ENCODE results near the gene ADAMTS13.

DNA sequence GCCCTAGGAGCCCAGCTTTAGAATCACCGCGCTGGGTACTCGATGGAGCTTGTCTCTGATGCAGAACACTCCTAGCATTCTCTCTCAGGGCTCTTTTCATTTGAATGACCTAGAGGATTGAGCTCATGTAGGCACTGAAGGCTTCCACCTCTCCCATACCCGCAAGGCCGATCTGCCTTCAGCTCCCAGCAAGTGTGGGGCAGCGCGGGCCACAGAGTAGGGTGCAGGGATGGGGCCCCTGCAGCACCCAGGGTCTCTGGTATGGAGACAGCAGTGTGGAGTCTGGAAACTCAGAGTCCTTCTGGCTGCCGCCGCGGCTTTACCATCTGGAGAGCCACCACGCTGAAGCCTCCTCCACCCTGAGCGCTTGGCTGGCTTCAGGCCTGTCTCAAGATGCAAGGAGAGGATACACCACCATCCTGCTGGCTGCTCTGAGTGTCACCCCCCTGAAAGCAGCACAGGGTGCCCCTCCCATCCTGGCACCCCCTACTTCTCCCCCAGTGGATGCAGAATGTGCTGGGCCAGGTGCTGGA lies 33.1 kb upstream of the ADAMTS13 start:
- TF ChIP-seq, protein P1, sequence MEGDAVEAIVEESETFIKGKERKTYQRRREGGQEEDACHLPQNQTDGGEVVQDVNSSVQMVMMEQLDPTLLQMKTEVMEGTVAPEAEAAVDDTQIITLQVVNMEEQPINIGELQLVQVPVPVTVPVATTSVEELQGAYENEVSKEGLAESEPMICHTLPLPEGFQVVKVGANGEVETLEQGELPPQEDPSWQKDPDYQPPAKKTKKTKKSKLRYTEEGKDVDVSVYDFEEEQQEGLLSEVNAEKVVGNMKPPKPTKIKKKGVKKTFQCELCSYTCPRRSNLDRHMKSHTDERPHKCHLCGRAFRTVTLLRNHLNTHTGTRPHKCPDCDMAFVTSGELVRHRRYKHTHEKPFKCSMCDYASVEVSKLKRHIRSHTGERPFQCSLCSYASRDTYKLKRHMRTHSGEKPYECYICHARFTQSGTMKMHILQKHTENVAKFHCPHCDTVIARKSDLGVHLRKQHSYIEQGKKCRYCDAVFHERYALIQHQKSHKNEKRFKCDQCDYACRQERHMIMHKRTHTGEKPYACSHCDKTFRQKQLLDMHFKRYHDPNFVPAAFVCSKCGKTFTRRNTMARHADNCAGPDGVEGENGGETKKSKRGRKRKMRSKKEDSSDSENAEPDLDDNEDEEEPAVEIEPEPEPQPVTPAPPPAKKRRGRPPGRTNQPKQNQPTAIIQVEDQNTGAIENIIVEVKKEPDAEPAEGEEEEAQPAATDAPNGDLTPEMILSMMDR (IDR thresholded peaks at IDR 0.05), result no peak
- no peak for TF ChIP-seq POLR2A (IDR thresholded peaks at IDR 0.05)

Data from heart left ventricle (tissue), 13 donors.